Osteoblast (primary cell): ENCODE measurements around the gene COMMD1. TPM values are rescaled to one million over a fixed set of nuclear protein-coding genes. Genes with fewer than 3 reads are reported as not detected.

Source experiments
- DNase-seq: peaks from one replicate; pipeline ENCODE4 v3.0.0; 2011; ENCODE audit warnings: low spot score, mixed read lengths; ENCODE audit not compliant: insufficient read length; ENCODE audit errors: missing footprints
- H2AFZ ChIP-seq: 2 replicates; pipeline ENCODE4 v1.6.0; 2011; ENCODE audit warnings: mild to moderate bottlenecking, low read length
- H3K27ac ChIP-seq: 2 replicates; pipeline ENCODE4 v1.5.1; 2011; ENCODE audit warnings: mild to moderate bottlenecking, low read depth, low read length, moderate library complexity
- H3K27me3 ChIP-seq: 2 replicates; pipeline ENCODE4 v1.6.0; 2012; ENCODE audit warnings: mild to moderate bottlenecking, control low read depth, inconsistent platforms, low read length, moderate library complexity; ENCODE audit not compliant: insufficient read depth
- H3K36me3 ChIP-seq: 2 replicates; pipeline ENCODE4 v1.5.1; 2011; ENCODE audit warnings: mild to moderate bottlenecking, low read length, control low read depth, moderate library complexity; ENCODE audit not compliant: insufficient read depth
- H3K4me1 ChIP-seq: 2 replicates; pipeline ENCODE4 v1.5.1; 2011; ENCODE audit warnings: mild to moderate bottlenecking, low read length, control low read depth, moderate library complexity; ENCODE audit not compliant: insufficient read depth
- H3K4me2 ChIP-seq: 2 replicates; pipeline ENCODE4 v1.6.0; 2011; ENCODE audit warnings: mild to moderate bottlenecking, low read length; ENCODE audit not compliant: insufficient read depth
- H3K4me3 ChIP-seq: fragments of 200-600 bp; sonication (generic); 3 replicates; pipeline ENCODE4 v1.5.1; 2012; ENCODE audit warnings: mild to moderate bottlenecking, low read length, inconsistent platforms; ENCODE audit not compliant: insufficient read depth
- H3K79me2 ChIP-seq: 2 replicates; pipeline ENCODE4 v1.6.0; 2012; ENCODE audit warnings: mild to moderate bottlenecking, low read length, control low read depth, inconsistent platforms; ENCODE audit not compliant: insufficient read depth
- H3K9me3 ChIP-seq: 2 replicates; pipeline ENCODE4 v1.5.1; 2011; ENCODE audit warnings: low read depth, low read length, control low read depth
- H4K20me1 ChIP-seq: 2 replicates; pipeline ENCODE4 v1.6.0; 2012; ENCODE audit warnings: mild to moderate bottlenecking, low read length, control low read depth; ENCODE audit not compliant: insufficient read depth
- total RNA-seq: library from RNA; depleted of rRNA; stranded (reverse); fragments of >200 nt; gene quantifications from 2 replicates; pipeline ENCODE4 v1.2.3, GENCODE V29; 2012
- TF ChIP-seq, protein P1 (sequence below): IDR thresholded peaks from 2 replicates; pipeline ENCODE4 v1.5.1; 2011; ENCODE audit warnings: mild to moderate bottlenecking, low read depth, low read length, moderate library complexity; ENCODE audit errors: extremely low read depth

Gene COMMD1
- total RNA-seq, 1 donor: 51.8 TPM

DNA sequence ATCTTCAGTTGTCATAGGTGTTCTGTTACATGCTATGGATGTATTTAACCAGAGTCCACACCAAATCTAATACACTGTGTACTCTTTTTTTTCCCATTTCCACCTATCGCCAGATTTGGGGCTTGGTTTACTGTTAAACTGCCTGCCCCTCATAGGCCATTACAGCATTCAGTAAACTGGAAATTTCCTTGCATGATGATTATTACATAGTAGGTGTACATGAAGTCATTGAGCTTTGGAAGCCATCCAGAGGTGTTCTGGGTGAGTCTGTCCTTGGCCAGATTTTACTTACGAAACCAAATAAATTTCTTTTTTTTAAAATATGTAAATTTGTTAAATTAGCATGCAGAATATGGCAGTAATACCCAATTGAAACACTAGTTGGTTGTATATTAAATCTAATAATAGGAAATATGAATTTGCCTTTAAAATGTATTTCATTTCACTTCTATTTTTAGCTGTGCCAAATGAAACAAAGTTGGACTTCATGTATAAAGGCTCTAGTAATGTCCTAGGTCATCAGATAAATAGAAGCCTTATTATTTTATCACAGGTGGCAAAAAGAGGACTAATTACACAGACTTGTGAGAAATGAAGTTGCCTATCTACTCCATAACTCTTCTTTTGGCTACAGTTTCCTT is 60.7 kb downstream of the COMMD1 start:
- TF ChIP-seq, protein P1, sequence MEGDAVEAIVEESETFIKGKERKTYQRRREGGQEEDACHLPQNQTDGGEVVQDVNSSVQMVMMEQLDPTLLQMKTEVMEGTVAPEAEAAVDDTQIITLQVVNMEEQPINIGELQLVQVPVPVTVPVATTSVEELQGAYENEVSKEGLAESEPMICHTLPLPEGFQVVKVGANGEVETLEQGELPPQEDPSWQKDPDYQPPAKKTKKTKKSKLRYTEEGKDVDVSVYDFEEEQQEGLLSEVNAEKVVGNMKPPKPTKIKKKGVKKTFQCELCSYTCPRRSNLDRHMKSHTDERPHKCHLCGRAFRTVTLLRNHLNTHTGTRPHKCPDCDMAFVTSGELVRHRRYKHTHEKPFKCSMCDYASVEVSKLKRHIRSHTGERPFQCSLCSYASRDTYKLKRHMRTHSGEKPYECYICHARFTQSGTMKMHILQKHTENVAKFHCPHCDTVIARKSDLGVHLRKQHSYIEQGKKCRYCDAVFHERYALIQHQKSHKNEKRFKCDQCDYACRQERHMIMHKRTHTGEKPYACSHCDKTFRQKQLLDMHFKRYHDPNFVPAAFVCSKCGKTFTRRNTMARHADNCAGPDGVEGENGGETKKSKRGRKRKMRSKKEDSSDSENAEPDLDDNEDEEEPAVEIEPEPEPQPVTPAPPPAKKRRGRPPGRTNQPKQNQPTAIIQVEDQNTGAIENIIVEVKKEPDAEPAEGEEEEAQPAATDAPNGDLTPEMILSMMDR: no peak
- Histone ChIP-seq H3K4me3 (no peak overlapping the region), H2AFZ (no peak overlapping the region), H3K4me1 (peaks cover 7% of the 10 kb centered on the region), H3K9me3 (no peaks in the 10 kb centered on the region), H3K36me3 (no peaks in the 10 kb centered on the region), H3K27ac (no peak overlapping the region), H4K20me1 (peaks cover 2% of the 10 kb centered on the region), H3K4me2 (peak overlapping the region; percentile 44), H3K79me2 (no peaks in the 10 kb centered on the region), H3K27me3 (no peaks in the 10 kb centered on the region)
- no peak for DNase-seq

DNA sequence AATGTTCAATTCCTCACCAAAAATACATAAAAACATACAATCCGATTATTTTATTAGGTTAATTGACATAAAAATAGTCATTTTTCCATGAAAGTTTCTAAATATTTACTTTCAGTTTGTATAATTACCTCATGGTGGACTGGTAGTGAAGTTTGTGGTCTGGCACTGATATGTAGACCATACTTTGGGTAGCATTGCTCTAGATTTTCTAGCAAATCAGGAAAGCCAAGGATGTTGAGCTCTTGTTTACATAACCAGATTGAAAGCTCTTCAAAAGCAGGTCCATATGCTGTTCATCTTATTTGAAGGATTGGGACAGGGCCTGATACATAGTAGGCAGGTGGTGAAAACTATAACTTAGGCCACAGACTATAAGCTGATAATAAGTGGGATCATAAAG is 61.8 kb downstream of the COMMD1 start:
- Histone ChIP-seq H3K27ac (no peak overlapping the region), H3K9me3 (no peaks in the 10 kb centered on the region), H3K27me3 (no peaks in the 10 kb centered on the region), H3K36me3 (no peaks in the 10 kb centered on the region), H3K4me2 (peak overlapping the region; percentile 44), H3K4me3 (no peak overlapping the region), H2AFZ (no peak overlapping the region), H3K4me1 (peaks cover 7% of the 10 kb centered on the region), H3K79me2 (no peaks in the 10 kb centered on the region), H4K20me1 (peaks cover 2% of the 10 kb centered on the region)
- DNase-seq: no peak
- TF ChIP-seq, protein P1: no peak

- DNase-seq: no peak
- Histone ChIP-seq H3K27me3 (no peaks in the 10 kb centered on the region), H4K20me1 (no peaks in the 10 kb centered on the region), H2AFZ (no peak overlapping the region), H3K9me3 (no peaks in the 10 kb centered on the region), H3K36me3 (no peaks in the 10 kb centered on the region), H3K4me3 (no peak overlapping the region), H3K27ac (no peak overlapping the region), H3K4me1 (peaks cover 7% of the 10 kb centered on the region), H3K4me2 (no peak overlapping the region), H3K79me2 (no peaks in the 10 kb centered on the region)
- TF ChIP-seq, protein P1: no peak
These were observed 63.9 kb downstream of the COMMD1 start for GRCh38 chr2:61969376-61969775.

- no peaks in the 10 kb centered on the region for H3K9me3 ChIP-seq
- no peaks in the 10 kb centered on the region for H3K79me2 ChIP-seq
- H3K27me3 ChIP-seq: no peaks in the 10 kb centered on the region
- no peak overlapping the region for H3K27ac ChIP-seq
- no peak overlapping the region for H2AFZ ChIP-seq
- no peak overlapping the region for H3K4me3 ChIP-seq
- H3K4me1 ChIP-seq: peaks cover 7% of the 10 kb centered on the region
- no peak for DNase-seq
- no peak overlapping the region for H3K4me2 ChIP-seq
- TF ChIP-seq, protein P1: no peak
- no peaks in the 10 kb centered on the region for H4K20me1 ChIP-seq
- no peaks in the 10 kb centered on the region for H3K36me3 ChIP-seq
These were observed 65.5 kb downstream of the COMMD1 start for GRCh38 chr2:61970807-61971556.
